HG03039 (cell line): ENCODE results near the gene INSIG2.

Source experiments
- ATAC-seq: cut with Tn5 transposase; IDR thresholded peaks from one replicate; pipeline ENCODE4 v1.9.1; 2021; ENCODE audit warnings: mild to moderate bottlenecking, moderate library complexity; ENCODE audit not compliant: unreplicated experiment

INSIG2 gene

GRCh38 chr2:118124288-118124891, 36.1 kb downstream of the INSIG2 start:
- no peak for ATAC-seq

GRCh38 chr2:118127250-118127649, 39.0 kb downstream of the INSIG2 start:
- ATAC-seq: no peak

- no peak for ATAC-seq
Measured at GRCh38 chr2:118128826-118129225, 40.6 kb downstream of the INSIG2 start.

GRCh38 chr2:118130385-118130784, 42.1 kb downstream of the INSIG2 start:
- no peak for ATAC-seq

- no peak for ATAC-seq
Measured at GRCh38 chr2:118131771-118132170, 43.5 kb downstream of the INSIG2 start.

- no peak for ATAC-seq
Measured at GRCh38 chr2:118133916-118134315, 45.6 kb downstream of the INSIG2 start.

GRCh38 chr2:118134650-118135049, 46.4 kb downstream of the INSIG2 start:
- no peak for ATAC-seq

- no peak for ATAC-seq
Measured at GRCh38 chr2:118145207-118145606, 56.9 kb downstream of the INSIG2 start.

- no peak for ATAC-seq
Measured at GRCh38 chr2:118145806-118146205, 57.5 kb downstream of the INSIG2 start.

GRCh38 chr2:118146315-118147283, 58.3 kb downstream of the INSIG2 start:
- ATAC-seq: no peak

- ATAC-seq: peak; percentile 76
Measured at GRCh38 chr2:118148133-118148532, 59.9 kb downstream of the INSIG2 start.

- ATAC-seq: no peak
Measured at GRCh38 chr2:118148809-118149208, 60.5 kb downstream of the INSIG2 start.

- ATAC-seq: no peak
Measured at GRCh38 chr2:118150294-118150693, 62.0 kb downstream of the INSIG2 start.

GRCh38 chr2:118151831-118152230, 63.6 kb downstream of the INSIG2 start:
- ATAC-seq: no peak

- ATAC-seq: no peak
Measured at GRCh38 chr2:118153433-118153832, 65.2 kb downstream of the INSIG2 start.

GRCh38 chr2:118154176-118154575, 65.9 kb downstream of the INSIG2 start:
- ATAC-seq: no peak
